HT1080 (cell line): Measurements from ENCODE around the gene C1QTNF5. TPM values are rescaled to one million over a fixed set of nuclear protein-coding genes. Genes with fewer than 3 reads are reported as not detected.
"Not testable (repeated sequence)": the region's sequence is repeated elsewhere in the genome, so short reads cannot be mapped to it uniquely, and the experiment has no call there.

Experiments
- DNase-seq: peaks from one replicate; pipeline ENCODE4 v3.0.0-alpha.2; 2015; ENCODE audit warnings: low read depth
- polyA plus RNA-seq, 2 experiments: library from polyadenylated mRNA; depleted of rRNA; stranded (reverse); fragments of >200 nt; gene quantifications; 2 replicates each; pipeline ENCODE4 v1.2.3, GENCODE V29; 2015
- total RNA-seq: library from RNA; depleted of rRNA; stranded (reverse); fragments of >200 nt; shearing (Covaris generic); gene quantifications from 2 replicates; pipeline ENCODE4 v1.2.3, GENCODE V29; 2014; rRNA removed

The C1QTNF5 gene
- total RNA-seq: 0.96 and 1.8 TPM in 2 replicates
- polyA plus RNA-seq (2015; cell fraction: cytosol; rRNA removed): 0.43 and 0.44 TPM in 2 replicates
- polyA plus RNA-seq (2015; cell fraction: nucleus; rRNA removed): 0.70 and 1.5 TPM in 2 replicates

DNA sequence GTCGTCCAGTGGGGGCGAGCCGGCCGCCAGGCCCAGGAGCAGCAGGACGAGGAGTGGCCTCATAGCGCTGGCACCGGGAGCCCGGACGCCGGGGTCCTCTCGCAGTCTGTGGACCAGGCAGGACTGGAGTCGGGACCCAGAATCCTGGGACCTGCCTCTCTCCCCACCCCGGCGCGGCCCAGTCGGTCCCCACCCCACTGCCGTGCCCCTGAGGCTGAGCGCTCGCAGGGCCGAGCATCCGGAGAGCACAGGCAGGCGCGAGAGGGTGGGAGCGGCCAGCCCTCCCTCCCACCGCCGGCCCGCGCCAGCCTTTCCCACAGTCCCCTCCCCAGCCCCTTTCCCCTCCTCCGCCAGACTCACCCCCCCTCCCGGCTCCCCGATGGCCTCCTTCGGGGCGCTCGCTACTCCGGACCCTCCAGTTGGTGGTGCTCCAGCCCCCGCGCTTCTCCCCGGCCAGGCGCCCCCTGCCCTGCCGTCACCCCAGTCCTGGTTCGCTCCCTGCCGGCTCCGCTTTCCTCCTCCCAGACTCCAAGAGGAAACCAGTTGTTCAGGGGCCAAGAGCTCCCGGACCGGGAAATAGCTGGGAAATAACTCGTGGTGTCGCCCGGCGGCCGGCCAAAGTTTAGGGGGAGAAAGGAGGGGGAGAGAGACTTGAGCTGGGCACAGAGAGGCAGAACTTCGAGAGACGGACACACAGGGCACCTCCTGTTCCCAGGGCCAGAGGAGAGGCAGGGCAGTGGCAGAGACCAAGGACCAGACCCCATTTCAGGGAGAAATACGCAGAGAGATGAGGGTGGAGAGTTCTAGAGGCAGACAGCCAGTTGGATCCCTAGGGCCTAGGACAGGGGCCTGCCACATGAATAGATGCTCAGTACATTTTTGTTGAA lies at the start of gene C1QTNF5:
C1QTNF5 (minus strand) TSS at position 549 of the 887 bp plus-strand sequence; CDS start at position 63, 486 bp downstream.
- peak; percentile 32 for DNase-seq

- no peak for DNase-seq
These were observed 49.0 kb upstream of the C1QTNF5 start for GRCh38 chr11:119389611-119390254.

DNA sequence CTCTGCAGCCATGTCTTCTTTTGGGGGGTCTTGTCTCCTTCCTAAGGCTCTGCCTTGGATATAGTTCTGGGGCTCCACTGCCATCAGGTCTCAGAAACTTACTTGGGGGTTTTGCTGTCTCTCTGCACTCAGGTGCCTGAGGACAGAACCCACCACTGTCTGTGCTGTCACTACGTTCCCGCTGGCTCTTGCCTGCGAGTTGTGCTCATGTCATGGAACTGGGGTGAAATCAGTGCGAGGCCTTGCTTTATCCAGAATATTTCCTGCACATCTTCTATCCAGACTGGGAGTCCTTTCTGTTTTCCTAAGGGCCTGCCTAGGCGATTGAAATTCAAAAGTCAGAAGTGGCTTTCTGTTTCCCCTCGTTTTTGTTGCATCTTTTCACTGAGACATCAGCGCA lies 47.4 kb upstream of the C1QTNF5 start:
- no peak for DNase-seq

- DNase-seq: no peak
These were observed 43.6 kb upstream of the C1QTNF5 start for GRCh38 chr11:119384332-119384731.

DNA sequence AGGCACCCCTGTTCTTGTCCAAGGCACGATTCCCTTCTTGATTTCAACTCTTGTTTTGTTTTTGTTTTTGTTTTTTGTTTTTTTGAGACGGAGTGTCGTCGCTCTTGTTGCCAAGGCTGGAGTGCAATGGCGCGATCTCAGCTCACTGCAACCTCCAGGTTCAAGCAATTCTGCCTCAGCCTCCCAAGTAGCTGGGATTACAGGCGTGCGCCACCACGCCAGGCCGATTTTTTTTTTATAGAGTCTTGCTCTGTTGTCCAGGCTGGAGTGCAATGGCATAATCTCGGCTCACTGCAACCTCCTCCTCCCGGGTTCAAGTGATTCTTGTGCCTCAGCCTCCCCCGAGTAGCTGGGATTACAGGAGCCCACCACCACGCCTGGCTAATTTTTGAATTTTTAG lies 41.8 kb upstream of the C1QTNF5 start:
- DNase-seq: not testable (repeated sequence)

- no peak for DNase-seq
These were observed 41.4 kb upstream of the C1QTNF5 start for GRCh38 chr11:119382101-119382500.

- peak; percentile 96 for DNase-seq
These were observed 40.7 kb upstream of the C1QTNF5 start, which contains the start of gene USP2 for GRCh38 chr11:119381181-119381988. TSS of gene USP2 (minus strand) at chr11:119381690. CDS start at chr11:119373480, 8,210 bp downstream.

DNA sequence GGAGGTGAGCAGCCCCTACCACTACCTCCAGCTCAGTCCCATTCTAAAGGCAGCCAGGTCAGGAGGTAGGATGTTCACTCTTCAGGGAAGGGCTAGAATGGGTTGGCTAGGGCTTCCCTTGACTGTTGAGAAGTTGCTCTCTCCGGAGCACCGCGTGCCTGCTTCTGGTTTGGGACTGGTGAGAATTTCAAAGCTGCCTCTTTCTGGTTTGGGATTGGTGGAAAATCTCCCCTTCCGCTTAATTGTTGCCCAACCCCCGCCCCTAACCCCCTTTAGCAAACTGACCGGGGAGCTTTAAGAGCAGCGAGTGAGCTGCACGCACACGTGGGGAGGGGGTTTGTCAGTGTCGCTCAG lies 40.1 kb upstream of the C1QTNF5 start:
- DNase-seq: no peak

GRCh38 chr11:119380160-119380826 lies 39.6 kb upstream of the C1QTNF5 start:
- no peak for DNase-seq

- no peak for DNase-seq
These were observed 38.3 kb upstream of the C1QTNF5 start for GRCh38 chr11:119378851-119379465.

- DNase-seq: no peak
These were observed 37.4 kb upstream of the C1QTNF5 start for GRCh38 chr11:119377961-119378667.

GRCh38 chr11:119377112-119377901 lies 36.6 kb upstream of the C1QTNF5 start:
- DNase-seq: no peak

- DNase-seq: no peak
These were observed 35.6 kb upstream of the C1QTNF5 start for GRCh38 chr11:119376197-119376847.

DNA sequence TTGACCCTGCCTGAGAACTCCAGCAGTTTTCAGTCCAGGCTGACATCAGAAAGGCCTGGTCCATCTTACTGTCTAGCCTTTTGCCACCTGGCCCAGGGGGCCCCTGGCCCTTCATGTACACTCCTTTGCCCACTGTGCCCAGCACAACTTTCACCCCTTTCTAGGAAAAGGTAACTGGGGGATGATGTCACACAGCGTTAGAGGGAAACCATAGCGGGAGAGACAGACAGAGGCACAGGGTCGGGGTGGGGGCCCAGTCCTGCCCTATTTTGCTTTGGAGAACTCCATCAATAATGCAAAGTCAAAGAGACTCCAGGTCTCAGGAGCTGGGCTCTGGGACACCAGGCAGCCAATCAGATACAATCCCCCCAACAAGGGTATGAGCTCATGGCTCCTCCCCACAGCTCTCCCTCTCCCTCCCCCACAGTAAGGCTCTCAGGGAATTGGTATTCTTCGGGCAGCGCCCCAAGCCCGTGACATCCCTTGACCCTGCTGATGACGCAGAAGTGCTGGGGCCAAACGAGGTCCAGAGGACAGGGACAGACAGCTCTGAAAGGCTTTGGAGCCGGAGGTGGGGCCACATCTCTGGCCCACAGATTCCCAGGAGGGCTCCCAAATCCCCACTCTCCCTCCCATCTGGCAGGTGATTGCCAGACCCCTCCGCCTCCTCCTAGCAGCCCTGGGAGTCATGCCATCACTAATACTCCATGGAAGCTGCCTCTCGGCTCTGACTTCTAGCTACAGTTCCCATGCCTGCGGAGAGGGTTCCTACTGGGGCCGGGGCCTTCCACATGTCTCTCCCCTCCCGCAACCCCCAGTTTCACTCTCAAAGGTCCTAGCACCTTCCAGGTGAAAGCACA lies 34.9 kb upstream of the C1QTNF5 start:
- DNase-seq: no peak

GRCh38 chr11:119374632-119375336 lies 34.1 kb upstream of the C1QTNF5 start:
- DNase-seq: no peak

- DNase-seq: peak; percentile 81
These were observed 33.4 kb upstream of the C1QTNF5 start for GRCh38 chr11:119373921-119374631.
